Measurements from ENCODE around the gene CHD5.

GRCh38 chr1:6101826-6102531 is 78.1 kb downstream of the CHD5 start:
- TF ChIP-seq CTCF (IDR thresholded peaks at IDR 0.05; ENCODE audit: low read length) (no peak), EZH2 (optimal IDR thresholded peaks at IDR 0.05; ENCODE audit: low read depth, low read length) (no peak), EZH2phosphoT487 (IDR thresholded peaks at IDR 0.05; ENCODE audit: low read length) (no peak)

All from MM.1S (cell line).